ENCODE measurements around the gene ESPNL. TPM values are rescaled to one million over a fixed set of nuclear protein-coding genes. Genes with fewer than 3 reads are reported as not detected.

ESPNL gene
- total and polyA plus RNA-seq, 9 of the 15 experiments (the other 6 are each of a cell fraction or from before 2014, with no cell fraction given) = 0.03 to 0.09 (median 0.05) TPM; not detected in 3

DNA sequence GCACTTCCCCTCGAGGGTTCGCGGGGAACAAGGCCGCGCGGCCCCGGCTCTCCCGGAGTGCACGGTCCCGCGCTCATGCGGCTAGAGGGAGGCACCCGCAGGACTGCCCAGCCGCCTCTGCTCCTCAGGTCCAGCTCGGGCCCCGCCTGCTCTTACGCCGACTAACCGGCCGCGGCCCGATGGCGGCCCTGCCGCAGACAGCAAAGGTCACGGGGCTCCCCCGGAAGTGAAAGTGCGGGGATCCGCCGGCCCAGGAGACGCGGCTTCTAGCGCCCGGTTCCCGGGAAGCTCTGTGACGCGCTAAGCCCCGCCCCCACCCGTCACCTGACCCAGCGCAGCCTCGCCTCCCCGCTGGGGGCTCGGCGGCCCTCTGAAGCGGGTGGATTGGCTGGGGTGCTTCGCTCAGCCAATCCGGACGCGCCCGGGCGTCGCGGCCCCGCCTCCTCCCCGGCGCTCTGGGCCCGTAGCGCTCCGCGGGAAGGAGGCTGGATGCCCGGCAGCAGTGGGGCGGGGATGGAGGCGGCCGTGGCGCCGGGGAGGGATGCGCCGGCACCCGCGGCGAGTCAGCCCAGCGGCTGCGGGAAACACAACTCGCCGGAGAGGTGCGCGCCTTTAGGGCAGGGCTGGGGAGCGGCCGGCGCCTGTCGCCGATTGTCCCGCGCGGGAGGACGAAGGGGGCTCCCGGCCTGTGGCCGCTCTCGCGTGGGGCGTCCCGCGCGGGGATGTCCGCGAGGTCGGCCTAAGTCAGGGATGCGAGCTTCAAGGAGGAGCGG lies 39.4 kb upstream of the ESPNL start, which contains the start of gene SCLY (continued):
- TF ChIP-seq, protein P1, sequence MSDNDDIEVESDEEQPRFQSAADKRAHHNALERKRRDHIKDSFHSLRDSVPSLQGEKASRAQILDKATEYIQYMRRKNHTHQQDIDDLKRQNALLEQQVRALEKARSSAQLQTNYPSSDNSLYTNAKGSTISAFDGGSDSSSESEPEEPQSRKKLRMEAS (CRISPR knock-in tag; IDR thresholded peaks at IDR 0.05) = peak; percentile 44; the same call in 1 of the 2 replicates
- peak; percentile 55 for TF ChIP-seq SIN3B (IDR thresholded peaks at IDR 0.05; ENCODE audit: low read depth)
- TF ChIP-seq HMGN3 (IDR thresholded peaks at IDR 0.05; ENCODE audit: borderline replicate concordance, extremely low read depth, insufficient read length, low read depth, low read length) = peak; percentile 68
- TF ChIP-seq, protein P2, sequence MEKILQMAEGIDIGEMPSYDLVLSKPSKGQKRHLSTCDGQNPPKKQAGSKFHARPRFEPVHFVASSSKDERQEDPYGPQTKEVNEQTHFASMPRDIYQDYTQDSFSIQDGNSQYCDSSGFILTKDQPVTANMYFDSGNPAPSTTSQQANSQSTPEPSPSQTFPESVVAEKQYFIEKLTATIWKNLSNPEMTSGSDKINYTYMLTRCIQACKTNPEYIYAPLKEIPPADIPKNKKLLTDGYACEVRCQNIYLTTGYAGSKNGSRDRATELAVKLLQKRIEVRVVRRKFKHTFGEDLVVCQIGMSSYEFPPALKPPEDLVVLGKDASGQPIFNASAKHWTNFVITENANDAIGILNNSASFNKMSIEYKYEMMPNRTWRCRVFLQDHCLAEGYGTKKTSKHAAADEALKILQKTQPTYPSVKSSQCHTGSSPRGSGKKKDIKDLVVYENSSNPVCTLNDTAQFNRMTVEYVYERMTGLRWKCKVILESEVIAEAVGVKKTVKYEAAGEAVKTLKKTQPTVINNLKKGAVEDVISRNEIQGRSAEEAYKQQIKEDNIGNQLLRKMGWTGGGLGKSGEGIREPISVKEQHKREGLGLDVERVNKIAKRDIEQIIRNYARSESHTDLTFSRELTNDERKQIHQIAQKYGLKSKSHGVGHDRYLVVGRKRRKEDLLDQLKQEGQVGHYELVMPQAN (IDR thresholded peaks at IDR 0.05; ENCODE audit: borderline replicate concordance) = 0 out of 2 replicates have a peak, but pooled peaks have one; percentile 17
- TF ChIP-seq, protein P3, sequence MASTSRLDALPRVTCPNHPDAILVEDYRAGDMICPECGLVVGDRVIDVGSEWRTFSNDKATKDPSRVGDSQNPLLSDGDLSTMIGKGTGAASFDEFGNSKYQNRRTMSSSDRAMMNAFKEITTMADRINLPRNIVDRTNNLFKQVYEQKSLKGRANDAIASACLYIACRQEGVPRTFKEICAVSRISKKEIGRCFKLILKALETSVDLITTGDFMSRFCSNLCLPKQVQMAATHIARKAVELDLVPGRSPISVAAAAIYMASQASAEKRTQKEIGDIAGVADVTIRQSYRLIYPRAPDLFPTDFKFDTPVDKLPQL (IDR thresholded peaks at IDR 0.05; ENCODE audit: extremely low read depth, insufficient read length) = no peak
- peak; percentile 53 for TF ChIP-seq KDM5B (IDR thresholded peaks at IDR 0.05; ENCODE audit: insufficient replicate concordance, low read depth, low read length)
- TF ChIP-seq E2F3 (CRISPR knock-in tag; IDR thresholded peaks at IDR 0.05) = peak; percentile 44; the same call in 1 of the 2 replicates
- no peak for TF ChIP-seq TBL1XR1 (IDR thresholded peaks at IDR 0.05; ENCODE audit: low read length in 2 of 2)
- no peak for TF ChIP-seq TEAD2 (tag; IDR thresholded peaks at IDR 0.05)
- TF ChIP-seq, protein P4, sequence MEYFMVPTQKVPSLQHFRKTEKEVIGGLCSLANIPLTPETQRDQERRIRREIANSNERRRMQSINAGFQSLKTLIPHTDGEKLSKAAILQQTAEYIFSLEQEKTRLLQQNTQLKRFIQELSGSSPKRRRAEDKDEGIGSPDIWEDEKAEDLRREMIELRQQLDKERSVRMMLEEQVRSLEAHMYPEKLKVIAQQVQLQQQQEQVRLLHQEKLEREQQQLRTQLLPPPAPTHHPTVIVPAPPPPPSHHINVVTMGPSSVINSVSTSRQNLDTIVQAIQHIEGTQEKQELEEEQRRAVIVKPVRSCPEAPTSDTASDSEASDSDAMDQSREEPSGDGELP (CRISPR knock-in tag; IDR thresholded peaks at IDR 0.05; ENCODE audit: borderline replicate concordance) = peak; percentile 84
- TF ChIP-seq BHLHE40 (IDR thresholded peaks at IDR 0.05; ENCODE audit: low read length) = peak; percentile 71
- TF ChIP-seq POLR2G (IDR thresholded peaks at IDR 0.05; ENCODE audit: low read depth, low read length) = peak; percentile 94
- TF ChIP-seq ZNF445 (CRISPR knock-in tag; IDR thresholded peaks at IDR 0.05; ENCODE audit: low read depth) = no peak
- TF ChIP-seq, protein P5, sequence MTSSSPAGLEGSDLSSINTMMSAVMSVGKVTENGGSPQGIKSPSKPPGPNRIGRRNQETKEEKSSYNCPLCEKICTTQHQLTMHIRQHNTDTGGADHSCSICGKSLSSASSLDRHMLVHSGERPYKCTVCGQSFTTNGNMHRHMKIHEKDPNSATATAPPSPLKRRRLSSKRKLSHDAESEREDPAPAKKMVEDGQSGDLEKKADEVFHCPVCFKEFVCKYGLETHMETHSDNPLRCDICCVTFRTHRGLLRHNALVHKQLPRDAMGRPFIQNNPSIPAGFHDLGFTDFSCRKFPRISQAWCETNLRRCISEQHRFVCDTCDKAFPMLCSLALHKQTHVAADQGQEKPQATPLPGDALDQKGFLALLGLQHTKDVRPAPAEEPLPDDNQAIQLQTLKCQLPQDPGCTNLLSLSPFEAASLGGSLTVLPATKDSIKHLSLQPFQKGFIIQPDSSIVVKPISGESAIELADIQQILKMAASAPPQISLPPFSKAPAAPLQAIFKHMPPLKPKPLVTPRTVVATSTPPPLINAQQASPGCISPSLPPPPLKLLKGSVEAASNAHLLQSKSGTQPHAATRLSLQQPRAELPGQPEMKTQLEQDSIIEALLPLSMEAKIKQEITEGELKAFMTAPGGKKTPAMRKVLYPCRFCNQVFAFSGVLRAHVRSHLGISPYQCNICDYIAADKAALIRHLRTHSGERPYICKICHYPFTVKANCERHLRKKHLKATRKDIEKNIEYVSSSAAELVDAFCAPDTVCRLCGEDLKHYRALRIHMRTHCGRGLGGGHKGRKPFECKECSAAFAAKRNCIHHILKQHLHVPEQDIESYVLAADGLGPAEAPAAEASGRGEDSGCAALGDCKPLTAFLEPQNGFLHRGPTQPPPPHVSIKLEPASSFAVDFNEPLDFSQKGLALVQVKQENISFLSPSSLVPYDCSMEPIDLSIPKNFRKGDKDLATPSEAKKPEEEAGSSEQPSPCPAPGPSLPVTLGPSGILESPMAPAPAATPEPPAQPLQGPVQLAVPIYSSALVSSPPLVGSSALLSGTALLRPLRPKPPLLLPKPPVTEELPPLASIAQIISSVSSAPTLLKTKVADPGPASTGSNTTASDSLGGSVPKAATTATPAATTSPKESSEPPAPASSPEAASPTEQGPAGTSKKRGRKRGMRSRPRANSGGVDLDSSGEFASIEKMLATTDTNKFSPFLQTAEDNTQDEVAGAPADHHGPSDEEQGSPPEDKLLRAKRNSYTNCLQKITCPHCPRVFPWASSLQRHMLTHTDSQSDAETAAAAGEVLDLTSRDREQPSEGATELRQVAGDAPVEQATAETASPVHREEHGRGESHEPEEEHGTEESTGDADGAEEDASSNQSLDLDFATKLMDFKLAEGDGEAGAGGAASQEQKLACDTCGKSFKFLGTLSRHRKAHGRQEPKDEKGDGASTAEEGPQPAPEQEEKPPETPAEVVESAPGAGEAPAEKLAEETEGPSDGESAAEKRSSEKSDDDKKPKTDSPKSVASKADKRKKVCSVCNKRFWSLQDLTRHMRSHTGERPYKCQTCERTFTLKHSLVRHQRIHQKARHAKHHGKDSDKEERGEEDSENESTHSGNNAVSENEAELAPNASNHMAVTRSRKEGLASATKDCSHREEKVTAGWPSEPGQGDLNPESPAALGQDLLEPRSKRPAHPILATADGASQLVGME (CRISPR knock-in tag; IDR thresholded peaks at IDR 0.05) = 0 out of 2 replicates have a peak, but pooled peaks have one; percentile 16
- TF ChIP-seq SAFB (IDR thresholded peaks at IDR 0.05; ENCODE audit: borderline replicate concordance, low read depth, low read length) = peak; percentile 92
- TF ChIP-seq TAF7 (tag; IDR thresholded peaks at IDR 0.05) = 0 out of 2 replicates have a peak, but pooled peaks have one; percentile 9
